ENCODE results near the gene ALKBH5. TPM values are rescaled to one million over a fixed set of nuclear protein-coding genes. Genes with fewer than 3 reads are reported as not detected.
"Not testable (repeated sequence)": the region's sequence is repeated elsewhere in the genome, so short reads cannot be mapped to it uniquely, and the experiment has no call there.

The ALKBH5 gene
- total and polyA plus RNA-seq, 11 donors = 89.2 to 233 (median 192) TPM

- DNase-seq (no peak), ATAC-seq (no peak)
- Histone ChIP-seq H3K27ac (no peak overlapping the region), H3K9me3 (no peaks in the 10 kb centered on the region), H3K36me3 (peaks cover 0 to 83% (median 75%) of the 10 kb centered on the region in 9 donors), H3K4me3 (no peak overlapping the region), H3K27me3 (no peaks in the 10 kb centered on the region), H3K4me1 (peaks cover 0 to 27% (median 8%) of the 10 kb centered on the region in 12 donors)
- TF ChIP-seq, protein P1, sequence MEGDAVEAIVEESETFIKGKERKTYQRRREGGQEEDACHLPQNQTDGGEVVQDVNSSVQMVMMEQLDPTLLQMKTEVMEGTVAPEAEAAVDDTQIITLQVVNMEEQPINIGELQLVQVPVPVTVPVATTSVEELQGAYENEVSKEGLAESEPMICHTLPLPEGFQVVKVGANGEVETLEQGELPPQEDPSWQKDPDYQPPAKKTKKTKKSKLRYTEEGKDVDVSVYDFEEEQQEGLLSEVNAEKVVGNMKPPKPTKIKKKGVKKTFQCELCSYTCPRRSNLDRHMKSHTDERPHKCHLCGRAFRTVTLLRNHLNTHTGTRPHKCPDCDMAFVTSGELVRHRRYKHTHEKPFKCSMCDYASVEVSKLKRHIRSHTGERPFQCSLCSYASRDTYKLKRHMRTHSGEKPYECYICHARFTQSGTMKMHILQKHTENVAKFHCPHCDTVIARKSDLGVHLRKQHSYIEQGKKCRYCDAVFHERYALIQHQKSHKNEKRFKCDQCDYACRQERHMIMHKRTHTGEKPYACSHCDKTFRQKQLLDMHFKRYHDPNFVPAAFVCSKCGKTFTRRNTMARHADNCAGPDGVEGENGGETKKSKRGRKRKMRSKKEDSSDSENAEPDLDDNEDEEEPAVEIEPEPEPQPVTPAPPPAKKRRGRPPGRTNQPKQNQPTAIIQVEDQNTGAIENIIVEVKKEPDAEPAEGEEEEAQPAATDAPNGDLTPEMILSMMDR (IDR thresholded peaks at IDR 0.05) = no peak
- TF ChIP-seq POLR2A (IDR thresholded peaks at IDR 0.05) = no peak
- 86 to 88% (median 87%) methylated on average over 19 of the region's 19 CpGs for WGBS, 4 donors
- intact Hi-C loops (cut with DNase I) = no loop called here
These were observed 24.5 kb downstream of the ALKBH5 start for GRCh38 chr17:18208092-18208491.

DNA sequence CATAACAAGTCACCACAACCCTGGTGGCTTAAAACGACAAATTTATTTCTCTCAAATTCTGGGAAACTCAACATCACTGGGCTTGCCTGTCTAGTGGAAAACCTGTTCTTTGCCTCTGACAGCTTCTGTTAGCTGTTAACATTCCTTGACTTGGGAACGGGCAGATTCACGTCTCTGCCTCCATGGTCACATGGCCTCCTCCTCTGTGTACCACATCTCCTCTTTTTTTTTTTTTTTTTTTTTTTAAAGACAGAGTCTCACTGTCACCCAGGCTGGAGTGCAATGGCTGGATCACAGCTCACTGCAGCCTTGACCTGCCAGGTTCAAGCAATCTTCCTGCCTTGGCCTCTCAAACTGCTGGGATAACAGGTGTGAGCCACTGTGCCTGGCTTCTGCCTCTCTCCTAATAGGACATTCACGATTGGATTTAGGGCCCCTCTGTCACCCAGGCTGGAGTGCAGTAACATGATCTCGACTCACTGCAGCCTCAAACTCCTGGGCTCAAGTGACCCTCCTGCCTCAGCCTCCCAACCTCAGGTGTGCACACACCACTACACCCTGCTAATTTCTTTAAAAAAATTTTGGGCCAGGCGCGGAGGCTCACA, 30.1 kb downstream of the ALKBH5 start:
- no peak for DNase-seq
- Histone ChIP-seq H3K36me3 (peaks cover 0 to 32% (median 25%) of the 10 kb centered on the region in 9 donors), H3K4me1 (peaks cover 0 to 9% (median 0%) of the 10 kb centered on the region in 12 donors), H3K4me3 (no peak overlapping the region), H3K9me3 (no peaks in the 10 kb centered on the region), H3K27me3 (no peaks in the 10 kb centered on the region), H3K27ac (no peak overlapping the region)
- WGBS, 4 donors = 63 to 64% (median 64%) methylated on average over 7 of the region's 7 CpGs
- intact Hi-C loops (cut with DNase I) = loop anchor here in 3 of 10 donors (10.0 kb wide), 2 partner anchors 69 to 101 kb away; partner anchors contain the start of genes SMCR8 (in 1 of the 3) and TOP3A (in 1 of the 3)
- TF ChIP-seq, protein P1 (IDR thresholded peaks at IDR 0.05) = no peak
- no peak for TF ChIP-seq POLR2A (IDR thresholded peaks at IDR 0.05)
- no peak for ATAC-seq

DNA sequence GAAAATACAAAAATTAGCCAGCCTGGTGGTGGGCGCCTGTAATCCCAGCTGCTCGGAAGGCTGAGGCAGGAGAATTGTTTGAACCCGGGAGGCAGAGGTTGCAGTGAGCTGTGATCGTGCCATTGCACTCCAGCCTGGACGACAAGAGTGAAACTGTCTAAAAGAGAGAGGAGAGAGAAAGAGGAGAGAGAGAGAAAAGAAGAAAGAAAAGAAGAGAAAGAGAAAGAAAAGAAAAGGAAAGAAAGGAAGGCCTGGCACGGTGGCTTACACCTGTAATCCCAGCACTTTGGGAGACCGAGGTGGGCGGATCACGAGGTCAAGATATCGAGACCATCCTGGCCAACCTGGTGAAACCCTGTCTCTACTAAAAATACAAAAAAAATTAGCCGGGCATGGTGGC, 33.3 kb downstream of the ALKBH5 start:
- 79 to 86% (median 83%) methylated on average over 11 of the region's 11 CpGs for WGBS, 4 donors
- H3K27ac ChIP-seq, H3K4me3 ChIP-seq, H3K9me3 ChIP-seq, H3K27me3 ChIP-seq, ATAC-seq, DNase-seq, H3K36me3 ChIP-seq: not testable (repeated sequence)
- H3K4me1 ChIP-seq = peaks cover 0 to 15% (median 1%) of the 10 kb centered on the region in 12 donors
- intact Hi-C loops (cut with DNase I) = loop anchor here in 6 of 10 donors (2.0 to 10.0 kb wide), 5 partner anchors 42 to 105 kb away; partner anchors contain the start of genes FLII (in 1 of the 6), SMCR8 (in 1 of the 6) and TOP3A (in 1 of the 6)

GRCh38 chr17:18217412-18218015, 33.9 kb downstream of the ALKBH5 start:
- Histone ChIP-seq H3K9me3 (no peaks in the 10 kb centered on the region), H3K27me3 (no peaks in the 10 kb centered on the region), H3K27ac (no peak overlapping the region), H3K36me3 (no peaks in the 10 kb centered on the region), H3K4me3 (no peak overlapping the region), H3K4me1 (peaks cover 0 to 15% (median 1%) of the 10 kb centered on the region in 12 donors)
- intact Hi-C loops (cut with DNase I) = loop anchor here in 6 of 10 donors (2.0 to 10.0 kb wide), 5 partner anchors 41 to 105 kb away; partner anchors contain the start of genes FLII (in 1 of the 6), SMCR8 (in 1 of the 6) and TOP3A (in 1 of the 6)
- ATAC-seq = peak; percentile 78 to 90 (median 88)
- WGBS, 4 donors = 11 to 12% (median 12%) methylated on average over 5 to 6 of the region's 6 CpGs
- peak; percentile 60 to 85 (median 74) for DNase-seq
- no peak for TF ChIP-seq POLR2A (IDR thresholded peaks at IDR 0.05)
- TF ChIP-seq, protein P1 (IDR thresholded peaks at IDR 0.05) = peak; percentile 86 to 92 (median 90)

Measured in heart left ventricle (tissue), 16 donors.